Measurements from ENCODE around the gene B4GALT7. TPM values are rescaled to one million over a fixed set of nuclear protein-coding genes. Genes with fewer than 3 reads are reported as not detected.

Gene B4GALT7
- total RNA-seq, 1 donor from 2014 or later, result 13.5 TPM

- ATAC-seq (no peak), DNase-seq (ENCODE audit: low spot score) (no peak)
These were observed 7.0 kb upstream of the B4GALT7 start for GRCh38 chr5:177592905-177593304.

DNA sequence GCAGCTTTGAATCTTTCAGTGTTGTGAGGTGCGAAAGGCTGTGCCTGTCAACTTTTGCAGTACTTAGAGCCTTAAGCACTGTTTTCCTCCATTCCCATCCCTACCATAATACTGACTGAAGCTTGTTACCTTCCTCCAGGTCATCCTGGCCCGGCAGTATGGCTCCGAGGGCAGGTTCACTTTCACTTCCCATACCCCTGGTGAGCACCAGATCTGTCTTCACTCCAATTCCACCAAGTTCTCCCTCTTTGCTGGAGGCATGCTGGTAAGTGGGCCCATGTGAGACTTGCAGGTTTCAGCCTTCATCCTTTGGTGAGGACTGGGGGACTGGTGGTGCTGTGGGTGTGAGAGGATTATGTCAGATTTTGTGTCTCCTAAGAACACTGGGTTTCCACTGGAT is 6.4 kb upstream of the B4GALT7 start:
- DNase-seq (ENCODE audit: low spot score) (no peak), ATAC-seq (no peak)

DNA sequence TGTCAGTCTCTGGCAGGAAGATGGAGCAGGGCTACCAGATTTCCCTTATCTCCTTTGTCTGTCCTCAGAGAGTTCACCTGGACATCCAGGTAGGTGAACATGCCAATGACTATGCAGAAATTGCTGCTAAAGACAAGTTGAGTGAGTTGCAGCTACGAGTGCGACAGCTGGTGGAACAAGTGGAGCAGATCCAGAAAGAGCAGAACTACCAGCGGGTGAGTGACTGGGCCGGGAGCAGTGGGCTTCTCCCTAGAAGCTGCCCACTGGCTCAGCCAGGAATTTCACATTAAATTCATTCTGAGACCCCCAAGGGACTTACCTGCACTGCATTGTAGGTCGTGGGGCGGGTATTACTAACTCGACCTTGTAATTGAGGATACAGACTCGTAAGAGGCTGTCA is 5.9 kb upstream of the B4GALT7 start:
- DNase-seq (ENCODE audit: low spot score) (no peak), ATAC-seq (no peak)

DNA sequence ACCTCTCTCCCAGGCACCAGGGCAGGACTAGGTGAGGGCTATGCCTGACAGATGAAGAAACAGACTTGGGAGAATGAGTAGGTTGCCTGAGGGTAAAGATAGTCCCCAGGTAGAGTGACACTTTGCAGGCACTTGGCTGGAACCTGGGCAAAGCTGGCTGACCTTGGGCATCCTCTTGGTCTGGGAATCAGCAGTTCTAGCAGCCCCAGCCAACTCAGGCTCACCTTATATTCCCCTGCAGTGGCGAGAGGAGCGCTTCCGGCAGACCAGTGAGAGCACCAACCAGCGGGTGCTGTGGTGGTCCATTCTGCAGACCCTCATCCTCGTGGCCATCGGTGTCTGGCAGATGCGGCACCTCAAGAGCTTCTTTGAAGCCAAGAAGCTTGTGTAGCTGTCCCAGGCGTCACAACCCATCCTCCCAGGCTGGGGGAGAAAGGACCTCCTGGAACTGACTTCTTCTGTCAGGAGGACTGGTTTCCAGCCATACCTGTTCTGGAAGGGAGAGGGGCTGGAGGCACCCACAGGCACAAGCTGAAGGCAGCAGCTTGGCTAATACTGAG is 4.8 kb upstream of the B4GALT7 start:
- ATAC-seq (no peak), DNase-seq (ENCODE audit: low spot score) (no peak)

- no peak for DNase-seq (ENCODE audit: low spot score)
- no peak for ATAC-seq
These were observed 3.7 kb upstream of the B4GALT7 start for GRCh38 chr5:177595991-177596774.

GRCh38 chr5:177596775-177597238 is 3.1 kb upstream of the B4GALT7 start:
- ATAC-seq (no peak), DNase-seq (ENCODE audit: low spot score) (no peak)

- ATAC-seq, result no peak
- DNase-seq (ENCODE audit: low spot score), result no peak
These were observed 1.5 kb upstream of the B4GALT7 start for GRCh38 chr5:177598477-177598876.

GRCh38 chr5:177600508-177601018 is 631 bp downstream of the B4GALT7 start:
- ATAC-seq (no peak), DNase-seq (ENCODE audit: low spot score) (peak; percentile 40)

DNA sequence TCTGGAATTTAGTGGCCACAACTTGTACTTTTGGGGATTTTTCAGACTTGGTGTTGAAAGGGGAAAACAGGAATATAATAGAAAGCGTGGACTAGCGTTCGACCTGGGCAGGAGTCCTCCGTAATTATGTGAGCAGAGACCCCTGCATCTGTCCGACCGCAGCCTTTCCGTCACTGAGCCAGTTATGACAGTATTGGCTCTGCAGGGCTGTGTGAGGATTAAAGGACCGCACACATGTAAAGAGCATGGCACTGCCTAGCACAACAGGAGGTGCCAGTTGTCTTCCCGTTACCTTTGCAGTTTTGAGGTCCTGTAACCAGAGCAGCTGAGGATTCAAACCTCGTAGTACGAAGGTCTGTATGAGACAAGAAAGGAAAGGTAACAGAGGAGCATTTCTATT is 1.2 kb downstream of the B4GALT7 start:
- DNase-seq (ENCODE audit: low spot score), result peak; percentile 29
- ATAC-seq, result no peak

- no peak for ATAC-seq
- peak; percentile 44 for DNase-seq (ENCODE audit: low spot score)
These were observed 1.9 kb downstream of the B4GALT7 start for GRCh38 chr5:177601577-177602457.

DNA sequence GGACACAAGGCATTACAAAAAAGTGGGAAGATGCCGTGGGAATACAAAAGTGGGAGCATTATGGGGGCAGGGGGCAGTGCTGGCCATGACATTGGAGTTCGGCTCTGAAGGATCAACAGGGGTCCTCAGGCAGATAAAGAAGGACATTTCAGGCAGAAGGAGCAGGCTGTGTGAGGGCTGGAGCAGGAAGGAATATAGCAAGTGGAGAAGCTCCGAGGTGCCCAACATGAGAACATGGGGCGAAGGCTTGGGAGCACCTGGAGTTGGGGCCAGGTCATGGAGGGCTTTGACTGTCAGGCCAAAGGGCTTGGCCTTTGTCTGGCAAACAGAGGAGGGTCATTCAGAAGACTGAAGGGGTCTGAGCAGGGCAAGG is 2.5 kb downstream of the B4GALT7 start:
- ATAC-seq, result no peak
- peak; percentile 30 for DNase-seq (ENCODE audit: low spot score)

GRCh38 chr5:177603631-177604030 is 3.7 kb downstream of the B4GALT7 start:
- peak; percentile 16 for DNase-seq (ENCODE audit: low spot score)
- no peak for ATAC-seq

DNA sequence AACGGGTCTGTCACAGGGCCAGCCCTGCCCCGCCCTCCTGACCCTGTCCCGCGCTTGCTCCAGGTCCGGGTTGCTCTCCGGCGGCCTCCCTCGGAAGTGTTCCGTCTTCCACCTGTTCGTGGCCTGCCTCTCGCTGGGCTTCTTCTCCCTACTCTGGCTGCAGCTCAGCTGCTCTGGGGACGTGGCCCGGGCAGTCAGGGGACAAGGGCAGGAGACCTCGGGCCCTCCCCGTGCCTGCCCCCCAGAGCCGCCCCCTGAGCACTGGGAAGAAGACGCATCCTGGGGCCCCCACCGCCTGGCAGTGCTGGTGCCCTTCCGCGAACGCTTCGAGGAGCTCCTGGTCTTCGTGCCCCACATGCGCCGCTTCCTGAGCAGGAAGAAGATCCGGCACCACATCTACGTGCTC is 4.2 kb downstream of the B4GALT7 start:
- ATAC-seq (no peak), DNase-seq (ENCODE audit: low spot score) (peak; percentile 44)

GRCh38 chr5:177604656-177605055 is 4.7 kb downstream of the B4GALT7 start:
- ATAC-seq (no peak), DNase-seq (ENCODE audit: low spot score) (no peak)

GRCh38 chr5:177605078-177605477 is 5.1 kb downstream of the B4GALT7 start:
- ATAC-seq (no peak), DNase-seq (ENCODE audit: low spot score) (peak; percentile 30)

DNA sequence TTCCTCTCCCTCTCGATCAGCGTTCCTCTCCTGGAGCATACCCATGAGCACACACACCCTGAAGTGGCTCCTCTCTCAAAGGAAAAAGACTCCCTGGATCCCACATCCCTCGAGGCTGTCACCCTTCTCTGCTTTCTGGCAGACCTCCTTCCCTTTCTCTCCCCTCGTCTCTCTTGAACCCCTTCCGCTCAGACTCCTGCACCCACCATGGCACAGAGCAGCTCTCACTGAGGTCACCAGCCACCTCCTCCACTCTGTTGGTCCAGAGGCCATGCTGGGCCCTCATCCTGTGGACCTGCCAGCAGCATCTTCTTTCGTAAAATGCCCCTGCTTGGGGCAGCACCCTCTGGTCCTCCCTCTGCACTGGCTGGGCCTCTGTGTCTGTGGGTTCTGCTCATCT is 5.7 kb downstream of the B4GALT7 start:
- ATAC-seq (no peak), DNase-seq (ENCODE audit: low spot score) (peak; percentile 36)

- DNase-seq (ENCODE audit: low spot score), result peak; percentile 36
- ATAC-seq, result no peak
These were observed 6.4 kb downstream of the B4GALT7 start for GRCh38 chr5:177606071-177607051.

DNA sequence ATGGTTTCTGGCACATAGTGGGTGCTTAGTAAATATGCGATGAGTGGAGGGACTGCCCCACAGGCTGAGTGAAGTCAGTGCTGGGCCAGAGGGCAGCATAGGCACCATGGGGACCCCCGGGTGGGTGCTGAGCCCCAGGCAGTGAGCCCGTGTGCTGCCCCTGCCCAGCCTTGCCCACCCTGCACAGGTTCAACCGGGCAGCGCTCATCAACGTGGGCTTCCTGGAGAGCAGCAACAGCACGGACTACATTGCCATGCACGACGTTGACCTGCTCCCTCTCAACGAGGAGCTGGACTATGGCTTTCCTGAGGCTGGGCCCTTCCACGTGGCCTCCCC is 7.2 kb downstream of the B4GALT7 start:
- ATAC-seq, result no peak
- DNase-seq (ENCODE audit: low spot score), result no peak

DNA sequence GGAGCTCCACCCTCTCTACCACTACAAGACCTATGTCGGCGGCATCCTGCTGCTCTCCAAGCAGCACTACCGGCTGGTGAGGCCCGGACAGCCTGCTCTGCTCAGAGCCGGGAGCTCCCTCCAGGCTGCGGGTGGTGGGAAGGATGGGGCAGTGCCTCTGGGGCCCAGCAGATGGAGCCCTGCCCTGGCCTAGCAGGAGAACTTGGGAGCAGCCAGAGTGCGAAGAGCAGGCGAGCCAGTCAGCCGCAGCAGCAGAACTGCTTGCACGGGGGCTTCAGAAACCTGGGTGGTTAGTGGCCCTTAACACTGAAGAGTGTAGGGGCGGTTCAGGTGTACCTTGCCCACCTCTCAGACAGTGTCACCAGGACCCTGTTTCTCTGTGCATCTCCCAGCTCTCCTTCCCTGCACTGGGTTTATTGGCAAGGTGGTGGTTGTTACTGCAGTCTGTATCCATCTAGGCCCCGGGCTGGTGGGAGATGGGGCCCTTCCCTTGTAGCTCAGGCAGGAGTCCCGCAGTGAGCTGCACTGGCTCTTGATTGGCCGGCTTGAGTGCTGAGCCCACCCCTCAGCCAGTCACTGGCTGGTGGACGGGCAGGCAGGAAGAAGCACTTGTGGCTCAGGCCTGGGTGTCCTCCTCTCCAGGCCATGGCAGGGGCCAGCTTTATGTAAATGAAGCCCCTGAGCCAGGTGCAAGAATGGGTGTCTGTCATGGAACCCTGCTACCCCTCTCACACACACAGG is 7.7 kb downstream of the B4GALT7 start:
- DNase-seq (ENCODE audit: low spot score), result peak; percentile 81
- ATAC-seq, result peak; percentile 95
